Measurements from ENCODE around the gene CADM1. TPM values are rescaled to one million over a fixed set of nuclear protein-coding genes. Genes with fewer than 3 reads are reported as not detected.

The CADM1 gene
- total and polyA plus RNA-seq, 10 donors: 1.4 to 18.8 (median 10.4) TPM

- Histone ChIP-seq H3K27me3 (replicated peaks in 1 of 7) (peaks cover 0 to 4% (median 0%) of the 10 kb centered on the region in 7 donors), H3K36me3 (no peaks in the 10 kb centered on the region), H3K27ac (no peak overlapping the region), H3K4me1 (no peaks in the 10 kb centered on the region), H3K4me3 (no peak overlapping the region), H3K9me3 (no peaks in the 10 kb centered on the region)
- no peak for TF ChIP-seq POLR2A (IDR thresholded peaks at IDR 0.05)
- TF ChIP-seq CTCF (IDR thresholded peaks at IDR 0.05 in 8 of 11, conservative IDR thresholded peaks at IDR 0.05 in 3 of 11): no peak
- no peak for TF ChIP-seq POLR2AphosphoS5 (IDR thresholded peaks at IDR 0.05)
- intact Hi-C loops (cut with DNase I; ENCODE audit: low total_unique reads): no loop called here
- no peak for DNase-seq
- WGBS, 5 donors: 80 to 92% (median 85%) methylated on average over 1 of the region's 1 CpG
These were observed 197.5 kb downstream of the CADM1 start for GRCh38 chr11:115306689-115307088.

DNA sequence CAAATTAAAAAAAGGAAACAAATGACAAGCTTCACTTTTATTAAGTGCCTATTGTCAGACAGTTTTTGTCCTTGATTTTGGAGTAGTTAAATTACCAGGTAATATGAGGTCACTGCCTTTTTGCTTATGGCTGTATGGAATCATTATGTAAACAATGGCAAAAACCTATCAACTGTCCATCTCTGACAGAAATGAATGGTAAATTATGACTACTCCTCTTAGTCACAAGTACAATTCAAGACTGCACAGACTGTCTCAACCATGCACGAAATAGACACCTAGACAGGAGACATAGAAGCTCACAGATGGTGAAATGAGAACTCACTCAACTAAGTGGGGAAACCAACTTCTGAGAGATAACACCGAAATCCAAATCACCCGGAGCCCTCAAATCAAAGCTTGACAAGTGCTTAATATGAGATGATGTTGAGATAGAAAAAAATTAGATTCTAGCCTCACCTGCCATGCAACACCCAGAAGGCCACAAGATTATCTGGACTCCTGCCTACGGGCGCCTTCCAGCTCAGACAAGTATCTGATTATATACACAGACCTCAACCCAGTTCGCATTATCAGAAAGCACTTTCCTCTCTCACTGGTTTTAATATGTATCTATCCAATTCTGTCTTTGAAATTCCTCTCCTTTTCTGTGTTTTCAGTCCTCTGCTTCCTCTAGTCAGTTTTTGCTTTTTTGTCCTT lies 199.3 kb downstream of the CADM1 start:
- no peak for DNase-seq
- no peaks in the 10 kb centered on the region for H3K4me1 ChIP-seq
- no peak overlapping the region for H3K27ac ChIP-seq
- H3K4me3 ChIP-seq: no peak overlapping the region
- 87 to 93% (median 89%) methylated on average over 6 of the region's 6 CpGs for WGBS, 5 donors
- no peaks in the 10 kb centered on the region for H3K36me3 ChIP-seq
- H3K9me3 ChIP-seq: no peaks in the 10 kb centered on the region
- peaks cover 0 to 4% (median 0%) of the 10 kb centered on the region in 7 donors for H3K27me3 ChIP-seq (replicated peaks in 1 of 7)
- TF ChIP-seq POLR2AphosphoS5 (IDR thresholded peaks at IDR 0.05): no peak
- TF ChIP-seq POLR2A (IDR thresholded peaks at IDR 0.05): no peak
- TF ChIP-seq CTCF (IDR thresholded peaks at IDR 0.05 in 8 of 11, conservative IDR thresholded peaks at IDR 0.05 in 3 of 11): no peak
- intact Hi-C loops (cut with DNase I; ENCODE audit: low total_unique reads): no loop called here

DNA sequence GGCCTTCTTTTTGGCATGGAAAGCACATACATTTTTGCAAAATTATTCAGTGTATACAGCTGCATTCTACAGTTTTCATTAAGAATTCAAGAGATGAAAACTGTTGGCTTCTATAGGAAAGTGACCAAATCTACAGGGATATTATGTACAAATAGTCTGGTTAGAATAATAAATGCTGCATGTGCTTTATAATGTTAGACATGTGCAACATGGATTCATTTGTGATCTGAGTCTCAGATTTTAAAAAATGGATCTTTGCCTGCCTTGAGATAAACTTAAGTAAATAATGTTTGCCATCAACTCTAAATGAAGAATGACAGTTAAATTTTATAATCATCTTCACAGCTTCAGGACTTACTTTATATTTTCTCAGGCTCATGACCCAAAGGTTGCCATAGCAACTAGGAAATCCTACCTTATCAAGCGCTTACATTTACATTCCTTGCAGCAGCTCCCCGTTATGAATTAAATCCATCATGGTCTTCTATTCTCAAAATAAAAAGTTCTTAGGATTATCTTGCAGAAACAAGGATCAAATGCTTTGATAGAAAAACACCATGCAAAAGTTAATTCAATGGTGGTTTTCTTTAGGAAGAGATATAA lies 200.2 kb downstream of the CADM1 start:
- no peak for DNase-seq
- H3K27ac ChIP-seq: no peak overlapping the region
- 81 to 87% (median 84%) methylated on average over 2 of the region's 2 CpGs for WGBS, 5 donors
- no peaks in the 10 kb centered on the region for H3K9me3 ChIP-seq
- no peaks in the 10 kb centered on the region for H3K36me3 ChIP-seq
- H3K4me1 ChIP-seq: no peaks in the 10 kb centered on the region
- intact Hi-C loops (cut with DNase I; ENCODE audit: low total_unique reads): no loop called here
- H3K27me3 ChIP-seq (replicated peaks in 1 of 7): peaks cover 0 to 4% (median 0%) of the 10 kb centered on the region in 7 donors
- no peak overlapping the region for H3K4me3 ChIP-seq
- TF ChIP-seq POLR2AphosphoS5 (IDR thresholded peaks at IDR 0.05) (no peak), CTCF (IDR thresholded peaks at IDR 0.05 in 8 of 11, conservative IDR thresholded peaks at IDR 0.05 in 3 of 11) (no peak), POLR2A (IDR thresholded peaks at IDR 0.05) (no peak)

- 75 to 81% (median 78%) methylated on average over 5 of the region's 5 CpGs for WGBS, 5 donors
- TF ChIP-seq POLR2AphosphoS5 (IDR thresholded peaks at IDR 0.05) (no peak), CTCF (IDR thresholded peaks at IDR 0.05 in 8 of 11, conservative IDR thresholded peaks at IDR 0.05 in 3 of 11) (no peak), POLR2A (IDR thresholded peaks at IDR 0.05) (no peak)
These were observed 201.1 kb downstream of the CADM1 start for GRCh38 chr11:115302946-115303703.

More at GRCh38 chr11:115302946-115303703, 201.1 kb downstream of the CADM1 start:
- Histone ChIP-seq H3K4me3 (no peak overlapping the region), H3K9me3 (no peaks in the 10 kb centered on the region), H3K36me3 (no peaks in the 10 kb centered on the region), H3K4me1 (no peaks in the 10 kb centered on the region), H3K27ac (no peak overlapping the region), H3K27me3 (replicated peaks in 1 of 7) (peaks cover 0 to 4% (median 0%) of the 10 kb centered on the region in 7 donors)
- no peak for DNase-seq
- intact Hi-C loops (cut with DNase I; ENCODE audit: low total_unique reads): no loop called here
